Mucosa of descending colon (tissue), 3 donors: Measurements from ENCODE around the gene PLEKHA8. TPM values are rescaled to one million over a fixed set of nuclear protein-coding genes. Genes with fewer than 3 reads are reported as not detected.
A peak's percentile ranks its signal among the peaks of the same experiment; 100 is the strongest.

Source experiments
- ATAC-seq: fragments of 200-7000 bp; cut with Tn5 transposase; one replicate; pipeline ENCODE4 v1.9.1; 2020; ENCODE audit warnings: mild to moderate bottlenecking, moderate library complexity
- DNase-seq, 3 donors: peaks; one replicate each; pipeline ENCODE4 v3.0.0-alpha.2; 2020
- H3K36me3 ChIP-seq: fragments of 200-600 bp; one replicate; pipeline ENCODE4 v1.8.0; 2021; ENCODE audit warnings: low read depth, mild to moderate bottlenecking
- H3K4me1 ChIP-seq: fragments of 200-600 bp; one replicate; pipeline ENCODE4 v1.8.0; 2021; ENCODE audit warnings: low read depth, mild to moderate bottlenecking
- H3K4me3 ChIP-seq: fragments of 200-600 bp; one replicate; pipeline ENCODE4 v1.8.0; 2021; ENCODE audit warnings: mild to moderate bottlenecking
- H3K9me3 ChIP-seq: fragments of 200-600 bp; one replicate; pipeline ENCODE4 v1.8.0; 2021; ENCODE audit warnings: mild to moderate bottlenecking
- CTCF ChIP-seq: fragments of 200-600 bp; IDR thresholded peaks from one replicate; pipeline ENCODE4 v1.8.0; 2022; ENCODE audit warnings: antibody characterized with exemption, mild to moderate bottlenecking
- intact Hi-C, 2 donors: fragments of 100-400 bp; cut with DNase I in 1 of 2; cut with micrococcal nuclease in 1 of 2; formaldehyde crosslinking; loops; one replicate each; pipeline versions ENCODE4 v1.11.0 to v1.11.1; 2022; cut with DNase I, micrococcal nuclease
- total RNA-seq, 3 donors: library from RNA; stranded (reverse); fragmentation: NEBNext Ultra II Directional in 2 of 3; extraction: Animal tissue kit (Norgen Biotek cat#: 25700) in 2 of 3; gene quantifications; one replicate each; pipeline versions ENCODE4 v1.2.1 to v1.2.4, GENCODE V29; 2021 to 2023
- donor health status: DM: no; HTN: no; CAD: no; lungs with moderate emphysema.
- donor health status: DM: no; HTN: no; CAD: no.
- donor health status: DM: no; HTN: yes; CAD: no.

PLEKHA8 gene
- total RNA-seq, 3 donors from 2014 or later, result 11.7 to 13.0 (median 12.5) TPM

DNA sequence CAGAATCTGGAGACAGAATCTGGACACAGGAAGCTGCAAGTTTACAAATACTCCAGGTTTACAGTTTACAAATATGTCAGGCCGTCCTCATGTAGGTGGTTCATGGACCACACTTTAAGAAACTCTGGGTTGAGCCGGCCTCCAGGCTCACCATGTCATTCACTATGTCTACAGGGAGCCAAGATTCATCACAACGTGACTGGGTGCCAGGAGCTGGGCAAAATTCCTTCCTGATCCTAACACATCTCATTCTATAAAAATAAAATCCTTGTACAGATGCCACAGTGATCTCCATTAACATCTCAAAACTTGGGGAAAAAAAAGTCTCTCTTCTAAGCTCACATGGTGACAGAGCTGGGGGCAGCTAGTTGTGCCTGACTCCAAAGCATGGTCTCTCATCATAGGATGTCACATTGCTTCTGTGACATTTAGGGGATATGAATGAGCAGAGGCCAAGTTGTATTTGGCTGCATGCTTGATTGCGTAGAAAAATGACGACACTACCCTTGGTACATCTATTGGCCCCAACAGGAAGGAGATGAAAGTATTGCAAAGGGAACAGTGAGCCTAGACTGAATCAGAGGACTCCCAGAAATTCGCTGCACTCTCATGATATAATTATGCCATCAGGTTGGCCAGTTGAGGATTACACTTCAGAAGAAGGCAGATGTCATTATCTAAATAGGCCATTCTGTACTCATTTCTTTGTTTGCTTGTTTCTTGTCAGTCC, 142.4 kb downstream of the PLEKHA8 start:
- DNase-seq (no peak), ATAC-seq (no peak)
- Histone ChIP-seq H3K4me3 (no peak overlapping the region), H3K9me3 (no peaks in the 10 kb centered on the region), H3K4me1 (peaks cover 8% of the 10 kb centered on the region), H3K36me3 (no peaks in the 10 kb centered on the region)
- intact Hi-C loops, result no loop called here
- TF ChIP-seq CTCF, result no peak

GRCh38 chr7:30171766-30172447, 143.7 kb downstream of the PLEKHA8 start:
- H3K4me1 ChIP-seq, result no peaks in the 10 kb centered on the region
- intact Hi-C loops, result no loop called here
- H3K9me3 ChIP-seq, result no peaks in the 10 kb centered on the region
- ATAC-seq (no peak), DNase-seq (no peak)
- no peak for TF ChIP-seq CTCF
- H3K36me3 ChIP-seq, result no peaks in the 10 kb centered on the region
- H3K4me3 ChIP-seq, result no peak overlapping the region

GRCh38 chr7:30172451-30172850, 144.2 kb downstream of the PLEKHA8 start:
- intact Hi-C loops, result no loop called here
- DNase-seq, result no peak
- Histone ChIP-seq H3K4me1 (no peaks in the 10 kb centered on the region), H3K4me3 (no peak overlapping the region), H3K36me3 (no peaks in the 10 kb centered on the region), H3K9me3 (no peaks in the 10 kb centered on the region)
- TF ChIP-seq CTCF, result no peak
- peak; percentile 30 for ATAC-seq

- no peaks in the 10 kb centered on the region for H3K36me3 ChIP-seq
- intact Hi-C loops, result no loop called here
- ATAC-seq (peak; percentile 60), DNase-seq (peak in 1 of 3 donors; percentile 31)
- no peak for TF ChIP-seq CTCF
- H3K4me3 ChIP-seq, result no peak overlapping the region
- H3K9me3 ChIP-seq, result no peaks in the 10 kb centered on the region
- H3K4me1 ChIP-seq, result no peaks in the 10 kb centered on the region
Observed at GRCh38 chr7:30173058-30173897, 145.1 kb downstream of the PLEKHA8 start.

GRCh38 chr7:30175180-30175579, 147.0 kb downstream of the PLEKHA8 start:
- no peak for TF ChIP-seq CTCF
- ATAC-seq, result no peak
- no peaks in the 10 kb centered on the region for H3K4me1 ChIP-seq
- no peaks in the 10 kb centered on the region for H3K9me3 ChIP-seq
- intact Hi-C loops, result no loop called here
- no peaks in the 10 kb centered on the region for H3K36me3 ChIP-seq
- no peak overlapping the region for H3K4me3 ChIP-seq
- no peak for DNase-seq
